Gastrocnemius medialis (tissue), 4 donors: Measurements from ENCODE around the gene TMEM158. TPM values are rescaled to one million over a fixed set of nuclear protein-coding genes. Genes with fewer than 3 reads are reported as not detected.

Source experiments
- ATAC-seq, 2 donors: fragments of 150-250 bp; one replicate each; pipeline ENCODE4 v1.9.1; 2016
- DNase-seq, 2 donors: peaks; one replicate each; pipeline ENCODE4 v3.0.0-alpha.2; 2019
- H3K27ac ChIP-seq, 4 donors: fragments of 200-600 bp; sonication (generic); 1 replicate in 1 of 4; 2 replicates in 3 of 4; pipeline ENCODE4 v1.5.1; 2016 to 2018; ENCODE audit warnings: mild to moderate bottlenecking in 2 of 4, moderate library complexity in 1 of 4
- H3K27me3 ChIP-seq, 3 donors: fragments of 200-600 bp; sonication (generic) in 2 of 3; 1 replicate in 1 of 3; 2 replicates in 2 of 3; pipeline versions ENCODE4 v1.5.1 to v1.6.0; 2016 to 2019; ENCODE audit warnings: mild to moderate bottlenecking in 1 of 3, moderate library complexity in 1 of 3
- H3K36me3 ChIP-seq, 2 donors: fragments of 200-600 bp; sonication (generic) in 1 of 2; one replicate each; pipeline ENCODE4 v1.5.1; 2017 to 2018
- H3K4me1 ChIP-seq, 2 donors: fragments of 200-600 bp; sonication (generic) in 1 of 2; one replicate each; pipeline ENCODE4 v1.5.1; 2016 to 2017; ENCODE audit warnings: mild to moderate bottlenecking in 2 of 2
- H3K4me3 ChIP-seq, 4 donors: fragments of 200-600 bp; sonication (generic) in 3 of 4; 1 replicate in 1 of 4; 2 replicates in 3 of 4; pipeline ENCODE4 v1.5.1; 2016 to 2019; ENCODE audit warnings: mild to moderate bottlenecking in 2 of 4
- H3K9me3 ChIP-seq, 3 donors: fragments of 200-600 bp; sonication (generic) in 2 of 3; 1 replicate in 1 of 3; 2 replicates in 2 of 3; pipeline ENCODE4 v1.5.1; 2016 to 2019
- POLR2A ChIP-seq, 2 donors: fragments of 450-650 bp; IDR thresholded peaks; one replicate each; pipeline ENCODE4 v1.6.1; 2017; ENCODE audit warnings: antibody characterized with exemption in 2 of 2, mild to moderate bottlenecking in 2 of 2, moderate library complexity in 2 of 2
- in situ Hi-C, 4 donors: fragments of 200-750 bp; cut with MboI; loops; one replicate each; pipeline versions ENCODE4 v1.15.0 to v1.8.0; 2017; ENCODE audit warnings: low sequenced_read_pairs in 4 of 4
- intact Hi-C: fragments of 100-400 bp; cut with DNase I; formaldehyde crosslinking; loops from one replicate; pipeline ENCODE4 v1.15.1; 2023; ENCODE audit warnings: low total_unique reads
- total RNA-seq, 4 donors: library from RNA; depleted of rRNA; stranded (reverse); fragments of >200 nt; gene quantifications; one replicate each; pipeline versions ENCODE4 v1.1.0 to v1.2.3, GENCODE V29; 2016
- TF ChIP-seq, protein P1 (sequence below), 5 experiments: fragments of 450-650 bp in 3 of 5; fragments of 200-600 bp in 2 of 5; sonication (generic) in 2 of 5; IDR thresholded peaks in 4 of 5; conservative IDR thresholded peaks in 1 of 5; 1 replicate in 4 of 5; 2 replicates in 1 of 5; pipeline ENCODE4 v1.5.1; 2016 to 2019; ENCODE audit warnings: antibody characterized with exemption in 5 of 5, mild to moderate bottlenecking in 3 of 5, moderate library complexity in 3 of 5

The TMEM158 gene
- total RNA-seq, 4 donors from 2014 or later, result 0.31 to 3.8 (median 1.1) TPM

- Histone ChIP-seq H3K36me3 (no peaks in the 10 kb centered on the region), H3K9me3 (no peaks in the 10 kb centered on the region), H3K4me3 (no peak overlapping the region), H3K4me1 (no peaks in the 10 kb centered on the region), H3K27ac (no peak overlapping the region), H3K27me3 (no peaks in the 10 kb centered on the region)
- TF ChIP-seq, protein P1, sequence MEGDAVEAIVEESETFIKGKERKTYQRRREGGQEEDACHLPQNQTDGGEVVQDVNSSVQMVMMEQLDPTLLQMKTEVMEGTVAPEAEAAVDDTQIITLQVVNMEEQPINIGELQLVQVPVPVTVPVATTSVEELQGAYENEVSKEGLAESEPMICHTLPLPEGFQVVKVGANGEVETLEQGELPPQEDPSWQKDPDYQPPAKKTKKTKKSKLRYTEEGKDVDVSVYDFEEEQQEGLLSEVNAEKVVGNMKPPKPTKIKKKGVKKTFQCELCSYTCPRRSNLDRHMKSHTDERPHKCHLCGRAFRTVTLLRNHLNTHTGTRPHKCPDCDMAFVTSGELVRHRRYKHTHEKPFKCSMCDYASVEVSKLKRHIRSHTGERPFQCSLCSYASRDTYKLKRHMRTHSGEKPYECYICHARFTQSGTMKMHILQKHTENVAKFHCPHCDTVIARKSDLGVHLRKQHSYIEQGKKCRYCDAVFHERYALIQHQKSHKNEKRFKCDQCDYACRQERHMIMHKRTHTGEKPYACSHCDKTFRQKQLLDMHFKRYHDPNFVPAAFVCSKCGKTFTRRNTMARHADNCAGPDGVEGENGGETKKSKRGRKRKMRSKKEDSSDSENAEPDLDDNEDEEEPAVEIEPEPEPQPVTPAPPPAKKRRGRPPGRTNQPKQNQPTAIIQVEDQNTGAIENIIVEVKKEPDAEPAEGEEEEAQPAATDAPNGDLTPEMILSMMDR (IDR thresholded peaks at IDR 0.05 in 4 of 5, conservative IDR thresholded peaks at IDR 0.05 in 1 of 5), result no peak
- no peak for TF ChIP-seq POLR2A (IDR thresholded peaks at IDR 0.05)
- ATAC-seq (no peak), DNase-seq (no peak)
- intact Hi-C loops, result no loop called here
- in situ Hi-C loops, result no loop called here
Observed at GRCh38 chr3:45272032-45272810, 46.1 kb upstream of the TMEM158 start.

DNA sequence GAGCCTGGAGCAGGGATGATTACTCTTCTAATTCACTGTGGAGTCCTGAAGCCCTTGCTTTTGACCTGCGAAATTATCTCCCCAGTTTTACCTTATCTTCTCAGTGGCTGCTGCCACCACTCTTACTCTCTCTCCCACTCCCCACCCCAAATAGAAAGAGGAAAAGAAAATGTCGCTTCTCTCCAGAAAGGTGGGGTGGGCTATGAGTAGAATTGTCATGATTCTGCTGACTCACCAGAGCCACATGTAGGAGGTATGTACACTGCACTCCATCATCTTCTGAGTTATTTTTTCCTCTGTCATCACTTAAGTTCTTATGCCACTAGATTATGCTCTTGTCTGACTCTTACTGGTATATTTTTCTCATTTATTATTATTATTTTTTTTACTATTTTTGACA is 43.9 kb upstream of the TMEM158 start:
- Histone ChIP-seq H3K9me3 (no peaks in the 10 kb centered on the region), H3K4me1 (no peaks in the 10 kb centered on the region), H3K36me3 (no peaks in the 10 kb centered on the region), H3K4me3 (no peak overlapping the region), H3K27me3 (no peaks in the 10 kb centered on the region), H3K27ac (no peak overlapping the region)
- no peak for TF ChIP-seq POLR2A (IDR thresholded peaks at IDR 0.05)
- TF ChIP-seq, protein P1 (IDR thresholded peaks at IDR 0.05 in 4 of 5, conservative IDR thresholded peaks at IDR 0.05 in 1 of 5), result no peak
- intact Hi-C loops (no loop called here), in situ Hi-C loops (no loop called here)
- ATAC-seq (no peak), DNase-seq (no peak)

GRCh38 chr3:45267097-45267496 is 41.0 kb upstream of the TMEM158 start:
- ATAC-seq, result no peak
- in situ Hi-C loops, result no loop called here
- no peaks in the 10 kb centered on the region for H3K9me3 ChIP-seq

DNA sequence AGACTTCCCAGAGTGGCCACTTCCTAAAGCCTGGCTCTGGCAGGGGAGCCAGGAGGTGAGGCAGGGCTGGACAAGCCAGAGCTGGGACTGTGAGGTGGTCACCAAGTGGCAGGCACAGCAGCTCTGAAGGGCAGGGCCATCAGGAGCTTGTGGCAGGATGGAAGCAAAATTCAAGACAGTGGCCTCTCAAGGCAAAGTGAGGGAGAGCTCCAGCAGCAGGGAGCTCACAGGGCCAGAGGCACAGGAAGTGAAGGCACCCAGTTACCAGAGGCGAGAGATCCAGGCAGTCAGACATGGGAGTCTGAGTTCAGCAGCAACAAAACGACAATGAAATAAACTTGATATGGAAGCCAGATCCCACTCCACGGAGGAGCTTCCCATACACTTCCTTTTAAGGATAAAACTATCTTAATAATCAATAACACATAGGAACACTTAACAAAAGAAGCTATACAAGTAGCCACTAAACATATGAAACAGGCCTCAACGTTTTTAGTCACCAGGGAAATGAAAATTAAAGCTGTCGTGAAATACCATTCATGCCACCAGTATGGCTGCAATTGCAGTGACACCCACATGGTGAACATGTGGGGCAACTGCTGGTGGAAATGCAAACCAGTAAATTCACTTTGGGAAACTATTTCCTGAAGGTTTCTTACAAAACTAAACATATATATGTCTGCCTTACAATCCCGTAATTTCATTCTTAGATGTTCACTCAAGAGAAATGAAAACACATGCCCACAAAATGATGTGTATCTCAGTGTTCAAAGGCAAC is 35.4 kb upstream of the TMEM158 start:
- TF ChIP-seq, protein P1 (IDR thresholded peaks at IDR 0.05 in 4 of 5, conservative IDR thresholded peaks at IDR 0.05 in 1 of 5), result no peak
- no peak for TF ChIP-seq POLR2A (IDR thresholded peaks at IDR 0.05)
- H3K27me3 ChIP-seq, result no peaks in the 10 kb centered on the region
- ATAC-seq (no peak), DNase-seq (no peak)
- H3K27ac ChIP-seq, result no peak overlapping the region
- H3K4me3 ChIP-seq, result no peak overlapping the region
- intact Hi-C loops, result no loop called here
- H3K9me3 ChIP-seq, result no peaks in the 10 kb centered on the region
- in situ Hi-C loops, result no loop called here
- H3K36me3 ChIP-seq, result no peaks in the 10 kb centered on the region
- no peaks in the 10 kb centered on the region for H3K4me1 ChIP-seq

More at GRCh38 chr3:45267097-45267496, 41.0 kb upstream of the TMEM158 start:
- no peaks in the 10 kb centered on the region for H3K36me3 ChIP-seq
- H3K27me3 ChIP-seq, result no peaks in the 10 kb centered on the region
- intact Hi-C loops, result no loop called here
- DNase-seq, result no peak
- no peak for TF ChIP-seq POLR2A (IDR thresholded peaks at IDR 0.05)
- TF ChIP-seq, protein P1 (IDR thresholded peaks at IDR 0.05 in 4 of 5, conservative IDR thresholded peaks at IDR 0.05 in 1 of 5), result no peak
- no peaks in the 10 kb centered on the region for H3K4me1 ChIP-seq
- no peak overlapping the region for H3K4me3 ChIP-seq
- no peak overlapping the region for H3K27ac ChIP-seq
